GM23248 (cell line): ENCODE measurements around the gene FDXR. TPM values are rescaled to one million over a fixed set of nuclear protein-coding genes. Genes with fewer than 3 reads are reported as not detected.
"Not testable (repeated sequence)": the region's sequence is repeated elsewhere in the genome, so short reads cannot be mapped to it uniquely, and the experiment has no call there.

Experiments
- DNase-seq: peaks from one replicate; pipeline ENCODE4 v3.0.0-alpha.2; 2015
- H2AFZ ChIP-seq: fragments of 200-600 bp; sonication (generic); 2 replicates; pipeline ENCODE4 v1.6.1; 2016; ENCODE audit warnings: antibody characterized with exemption
- H3F3A ChIP-seq: fragments of 200-600 bp; sonication (generic); 2 replicates; pipeline ENCODE4 v1.6.1; 2016; ENCODE audit warnings: mild to moderate bottlenecking, antibody characterized with exemption, mixed run types; ENCODE audit not compliant: insufficient read depth
- H3K27ac ChIP-seq: fragments of 200-600 bp; sonication (generic); 2 replicates; pipeline ENCODE4 v1.5.1; 2016; ENCODE audit warnings: mild to moderate bottlenecking
- H3K27me3 ChIP-seq: fragments of 200-600 bp; sonication (generic); replicated peaks from 2 replicates; pipeline ENCODE4 v1.6.1; 2016; ENCODE audit warnings: mild to moderate bottlenecking; ENCODE audit not compliant: insufficient read depth
- H3K36me3 ChIP-seq: fragments of 200-600 bp; sonication (generic); 2 replicates; pipeline ENCODE4 v1.6.1; 2016; ENCODE audit warnings: low read depth, mild to moderate bottlenecking
- H3K4me1 ChIP-seq: fragments of 200-600 bp; sonication (generic); 2 replicates; pipeline ENCODE4 v1.6.1; 2016; ENCODE audit warnings: mild to moderate bottlenecking; ENCODE audit not compliant: insufficient read depth
- H3K4me2 ChIP-seq: fragments of 200-600 bp; sonication (generic); one replicate; pipeline ENCODE4 v1.6.1; 2016; ENCODE audit warnings: mild to moderate bottlenecking; ENCODE audit not compliant: unreplicated experiment
- H3K4me3 ChIP-seq: fragments of 200-600 bp; sonication (generic); 2 replicates; pipeline ENCODE4 v1.5.1; 2016; ENCODE audit warnings: mild to moderate bottlenecking
- H3K79me2 ChIP-seq: fragments of 200-600 bp; sonication (generic); 2 replicates; pipeline ENCODE4 v1.6.1; 2016; ENCODE audit warnings: mild to moderate bottlenecking; ENCODE audit not compliant: insufficient read depth
- H3K9ac ChIP-seq: fragments of 200-600 bp; sonication (generic); 2 replicates; pipeline ENCODE4 v1.6.1; 2016; ENCODE audit warnings: mild to moderate bottlenecking
- H3K9me2 ChIP-seq: fragments of 200-600 bp; sonication (generic); 2 replicates; pipeline ENCODE4 v1.6.1; 2016; ENCODE audit warnings: mixed run types, mild to moderate bottlenecking, moderate library complexity; ENCODE audit not compliant: insufficient read depth
- H3K9me3 ChIP-seq: fragments of 200-600 bp; sonication (generic); one replicate; pipeline ENCODE4 v1.6.1; 2017; ENCODE audit warnings: low read depth
- H4K20me1 ChIP-seq: fragments of 200-600 bp; sonication (generic); 2 replicates; pipeline ENCODE4 v1.6.0; 2016; ENCODE audit not compliant: insufficient read depth
- EZH2 ChIP-seq: fragments of 200-600 bp; sonication (generic); IDR thresholded peaks from 2 replicates; pipeline ENCODE4 v1.6.1; 2018; ENCODE audit warnings: antibody characterized with exemption, mild to moderate bottlenecking; ENCODE audit not compliant: insufficient read depth, poor library complexity, severe bottlenecking
- EZH2phosphoT487 ChIP-seq: fragments of 200-600 bp; sonication (generic); IDR thresholded peaks from 2 replicates; pipeline ENCODE4 v1.6.1; 2018; ENCODE audit warnings: antibody characterized with exemption, moderate library complexity, mild to moderate bottlenecking, low read depth; ENCODE audit not compliant: insufficient read depth
- WGBS, 2 experiments: methylation state at CpG; one replicate each; pipeline ENCODE4 v1.1.6; 2015 to 2017; ENCODE audit warnings: low lambda C conversion rate in 2 of 2, low coverage in 1 of 2; ENCODE audit errors: missing lambda C conversion rate in 2 of 2; 5-methylcytosine and 5-hydroxymethylcytosine counted together
- in situ Hi-C: fragments of 300-500 bp; cut with MboI; formaldehyde crosslinking; loops from 2 replicates; pipeline ENCODE4 v1.15.0; 2020
- polyA plus RNA-seq: library from polyadenylated mRNA; unstranded; fragments of >200 nt; fragmentation: Nextera tagmentation; extraction: Ambion mirVana; gene quantifications from 2 replicates; pipeline ENCODE4 v1.2.1, GENCODE V29; 2016
- total RNA-seq: library from RNA; depleted of rRNA; stranded (reverse); fragments of >200 nt; shearing (Covaris generic); gene quantifications from 2 replicates; pipeline ENCODE4 v1.2.3, GENCODE V29; 2014

FDXR gene
- total and polyA plus RNA-seq, 2 experiments from 2014 or later = 15.3 to 19.0 TPM

DNA sequence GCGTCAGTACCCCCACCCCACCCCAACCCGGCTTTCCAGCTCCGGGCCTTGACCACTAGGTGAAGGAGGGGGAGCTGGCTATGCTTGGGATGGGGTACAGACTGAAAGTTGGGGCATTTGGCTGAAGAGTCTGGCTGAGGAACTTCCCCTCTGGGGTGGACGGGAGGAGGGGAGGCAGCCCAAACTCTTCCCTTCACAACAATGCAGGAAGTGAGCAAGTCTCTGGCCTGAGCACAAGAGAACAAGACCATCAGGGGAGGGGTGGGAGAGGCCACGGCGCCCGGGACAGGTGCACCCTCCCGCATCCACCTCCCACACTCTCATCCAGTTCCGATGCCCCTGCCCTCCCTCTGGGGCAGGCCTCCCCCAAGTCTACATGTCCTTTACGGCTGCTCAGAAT lies 44.6 kb upstream of the FDXR start:
- no peak overlapping the region for H3K4me3 ChIP-seq
- H3K4me1 ChIP-seq = no peaks in the 10 kb centered on the region
- no peak overlapping the region for H2AFZ ChIP-seq
- TF ChIP-seq EZH2phosphoT487 (no peak), EZH2 (no peak)
- H3K9me3 ChIP-seq = no peaks in the 10 kb centered on the region
- no peaks in the 10 kb centered on the region for H3K79me2 ChIP-seq
- no peak overlapping the region for H3K4me2 ChIP-seq
- H3K27me3 ChIP-seq = peaks cover 29% of the 10 kb centered on the region
- no peaks in the 10 kb centered on the region for H3K36me3 ChIP-seq
- DNase-seq = no peak
- H3K27ac ChIP-seq = no peak overlapping the region
- in situ Hi-C loops = no loop called here
- H3F3A ChIP-seq = no peaks in the 10 kb centered on the region
- WGBS, 2 experiments = 54% methylated on average over 8 to 10 of the region's 10 CpGs
- H4K20me1 ChIP-seq = no peaks in the 10 kb centered on the region
- H3K9me2 ChIP-seq = no peaks in the 10 kb centered on the region
- H3K9ac ChIP-seq = no peak overlapping the region

DNA sequence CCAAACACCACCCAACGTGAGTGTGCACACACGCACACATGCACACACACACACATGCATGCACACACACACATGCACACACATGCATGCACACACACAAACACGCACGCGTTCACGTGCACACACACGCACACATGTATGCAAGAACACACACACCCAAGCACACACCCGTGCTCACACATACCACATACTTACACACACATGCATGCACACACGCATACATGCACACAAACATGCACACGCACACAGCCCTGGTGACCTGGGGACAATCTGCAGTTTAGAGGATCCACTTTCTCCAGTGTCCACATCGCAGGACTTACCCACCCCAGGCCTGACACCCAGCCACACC lies 44.0 kb upstream of the FDXR start:
- H3K36me3 ChIP-seq = no peaks in the 10 kb centered on the region
- WGBS, 2 experiments = 70 to 81% methylated on average over 11 of the region's 11 CpGs
- in situ Hi-C loops = no loop called here

DNA sequence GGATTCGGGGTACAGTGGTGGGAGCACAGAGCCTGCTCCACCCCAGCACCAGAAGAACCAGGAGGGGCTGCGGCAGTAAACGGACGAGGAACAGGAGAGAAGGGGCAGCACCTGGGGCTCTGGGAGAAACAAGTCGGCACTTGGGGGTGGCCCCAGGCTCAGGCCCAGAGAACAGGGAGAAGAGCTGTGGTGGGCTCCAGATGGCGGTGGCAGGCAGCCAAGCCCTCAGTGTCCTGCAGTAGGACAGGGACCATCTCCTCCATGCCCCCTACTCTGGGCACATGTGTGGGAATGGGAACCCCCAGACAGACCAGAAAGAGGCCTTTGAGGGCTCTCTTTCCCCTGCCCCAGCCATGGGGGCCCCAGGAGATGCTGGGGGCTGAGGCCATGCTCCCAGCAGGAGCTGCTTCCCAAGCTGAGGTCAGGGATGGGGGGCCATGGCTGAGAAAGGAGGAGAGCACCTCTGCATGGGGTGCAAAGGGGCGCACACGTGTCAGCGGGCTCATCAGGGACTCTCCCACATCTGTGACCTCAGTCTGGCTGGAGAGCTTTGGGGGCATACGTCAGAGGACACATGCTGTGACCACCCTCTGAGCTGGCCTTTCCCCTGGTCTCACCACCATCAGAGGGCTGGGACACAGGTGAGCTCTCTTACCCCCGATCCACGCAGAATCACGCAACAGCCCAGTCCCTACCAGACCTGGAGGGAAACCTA lies 43.5 kb upstream of the FDXR start:
- H3K4me1 ChIP-seq = no peaks in the 10 kb centered on the region
- H3K4me3 ChIP-seq = no peak overlapping the region
- H3F3A ChIP-seq = no peaks in the 10 kb centered on the region
- in situ Hi-C loops = no loop called here
- WGBS, 2 experiments = 46 to 59% methylated on average over 10 to 12 of the region's 13 CpGs
- H2AFZ ChIP-seq = no peak overlapping the region
- TF ChIP-seq EZH2phosphoT487 (no peak), EZH2 (no peak)
- no peak overlapping the region for H3K27ac ChIP-seq
- no peak for DNase-seq
- no peaks in the 10 kb centered on the region for H3K9me3 ChIP-seq
- no peaks in the 10 kb centered on the region for H3K9me2 ChIP-seq
- H4K20me1 ChIP-seq = no peaks in the 10 kb centered on the region
- peaks cover 24% of the 10 kb centered on the region for H3K27me3 ChIP-seq
- H3K4me2 ChIP-seq = no peak overlapping the region
- H3K79me2 ChIP-seq = no peaks in the 10 kb centered on the region
- H3K36me3 ChIP-seq = no peaks in the 10 kb centered on the region
- no peak overlapping the region for H3K9ac ChIP-seq

More for the DNA sequence above, 44.0 kb upstream of the FDXR start:
- Histone ChIP-seq H3K4me2 (no peak overlapping the region), H3K9me2 (no peaks in the 10 kb centered on the region), H3K4me3 (no peak overlapping the region), H4K20me1 (no peaks in the 10 kb centered on the region), H3K27me3 (peaks cover 27% of the 10 kb centered on the region), H3K79me2 (no peaks in the 10 kb centered on the region), H3K27ac (no peak overlapping the region), H3K4me1 (no peaks in the 10 kb centered on the region), H3K9ac (no peak overlapping the region), H2AFZ (no peak overlapping the region), H3K9me3 (no peaks in the 10 kb centered on the region), H3F3A (no peaks in the 10 kb centered on the region)
- DNase-seq = no peak
- no peak for TF ChIP-seq EZH2
- no peak for TF ChIP-seq EZH2phosphoT487

DNA sequence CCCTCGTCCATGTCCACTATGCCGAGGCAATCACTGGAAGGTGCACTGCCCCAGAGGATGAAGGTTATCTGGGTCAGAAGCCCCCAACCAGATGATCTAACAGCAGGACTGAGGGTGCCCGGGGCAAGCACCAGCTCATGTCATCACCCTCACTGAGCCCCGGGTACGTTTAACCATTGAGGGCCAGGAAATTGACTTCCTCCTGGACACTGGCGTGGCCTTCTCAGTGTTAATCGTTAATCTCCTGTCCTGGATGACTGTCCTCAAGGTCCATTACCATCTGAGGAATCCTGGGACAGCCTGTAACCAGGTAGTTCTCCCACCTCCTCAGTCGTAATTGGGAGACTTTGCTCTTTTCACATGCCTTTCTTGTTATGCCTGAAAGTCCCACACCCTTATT lies 38.6 kb upstream of the FDXR start:
- H3K27ac ChIP-seq, H3K36me3 ChIP-seq, H2AFZ ChIP-seq, H3K79me2 ChIP-seq, H3K27me3 ChIP-seq, H3F3A ChIP-seq, DNase-seq, H4K20me1 ChIP-seq, H3K9ac ChIP-seq, H3K4me2 ChIP-seq, H3K9me3 ChIP-seq, H3K4me3 ChIP-seq, in situ Hi-C loops, H3K9me2 ChIP-seq, H3K4me1 ChIP-seq: not testable (repeated sequence)
- 44 to 50% methylated on average over 8 of the region's 8 CpGs for WGBS, 2 experiments

DNA sequence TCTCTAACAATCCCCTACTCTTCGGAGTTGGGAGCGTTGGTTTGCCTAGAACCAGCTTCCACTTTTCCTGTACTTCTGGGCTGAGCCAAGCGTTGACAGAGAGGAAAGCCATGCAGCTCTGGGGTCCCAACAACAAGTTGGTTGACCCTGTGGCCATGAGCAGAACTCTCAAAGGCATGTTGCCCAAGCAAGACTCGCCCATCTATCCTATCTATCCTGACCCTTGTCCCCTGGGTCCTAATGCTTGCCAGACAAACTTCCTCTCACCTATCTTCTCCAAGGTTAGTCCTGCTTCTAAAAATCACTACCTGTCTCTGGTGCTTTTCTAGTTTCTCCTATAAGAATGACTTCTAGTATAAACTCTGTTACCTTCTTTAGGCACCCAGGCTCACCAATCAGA lies 36.3 kb upstream of the FDXR start:
- in situ Hi-C loops, H3K4me1 ChIP-seq, H3K9me3 ChIP-seq, H3K9ac ChIP-seq, H4K20me1 ChIP-seq, H2AFZ ChIP-seq, H3K4me3 ChIP-seq, H3K4me2 ChIP-seq, H3K27me3 ChIP-seq, H3K27ac ChIP-seq, H3K36me3 ChIP-seq, H3F3A ChIP-seq, H3K9me2 ChIP-seq, H3K79me2 ChIP-seq, DNase-seq: not testable (repeated sequence)
- WGBS, 2 experiments = 58 to 63% methylated on average over 4 of the region's 4 CpGs
